Measurements from ENCODE around the gene TBL2.
A peak's percentile ranks its signal among the peaks of the same experiment; 100 is the strongest.
"Not testable (repeated sequence)": the region's sequence is repeated elsewhere in the genome, so short reads cannot be mapped to it uniquely, and the experiment has no call there.

Gene TBL2

DNA sequence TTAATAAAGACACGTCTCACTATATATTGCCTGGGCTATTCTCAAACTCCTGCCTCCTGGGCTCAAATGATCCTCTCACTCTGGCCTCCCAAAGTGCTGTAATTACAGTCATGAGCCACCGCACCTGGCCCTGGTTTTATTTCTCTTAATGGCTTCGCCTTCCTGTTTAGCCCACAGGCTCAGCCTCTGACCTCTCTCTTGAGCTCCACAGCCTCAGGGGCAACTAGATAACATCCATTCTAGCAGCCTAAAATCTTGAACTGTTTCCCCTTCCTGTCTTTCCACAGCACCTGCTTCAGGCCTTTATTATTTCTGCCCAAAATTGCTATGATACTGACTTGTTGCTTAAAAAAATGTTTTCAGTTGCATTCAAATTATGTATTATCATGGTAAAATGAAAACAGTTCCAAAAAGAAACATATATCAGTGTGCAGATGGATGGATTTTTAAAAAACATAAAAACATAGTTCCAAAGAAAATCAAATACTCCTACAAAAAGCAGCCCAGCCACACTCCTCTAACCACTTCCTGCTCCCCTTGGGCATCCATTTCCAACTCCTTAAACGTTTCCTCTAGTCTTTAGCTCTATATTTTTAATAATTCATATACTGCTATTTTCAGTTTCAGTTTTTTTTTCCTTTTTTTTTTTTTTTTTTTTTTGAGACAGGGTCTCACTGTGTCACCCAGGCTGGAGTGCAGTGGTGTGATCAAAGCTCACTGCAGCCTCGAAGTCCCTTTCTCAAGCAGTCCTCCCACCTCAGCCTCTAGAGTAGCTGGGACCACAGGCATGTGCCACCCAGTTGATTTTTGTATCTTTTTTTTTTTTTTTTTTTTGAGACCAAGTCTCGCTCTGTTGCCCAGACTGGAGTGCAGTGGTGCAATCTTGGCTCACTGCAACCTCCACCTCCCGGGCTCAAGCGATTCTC, 51.2 kb downstream of the TBL2 start:
- DNase-seq, result peak; percentile 42

GRCh38 chr7:73526158-73526494, 52.3 kb downstream of the TBL2 start:
- DNase-seq, result not testable (repeated sequence)

DNA sequence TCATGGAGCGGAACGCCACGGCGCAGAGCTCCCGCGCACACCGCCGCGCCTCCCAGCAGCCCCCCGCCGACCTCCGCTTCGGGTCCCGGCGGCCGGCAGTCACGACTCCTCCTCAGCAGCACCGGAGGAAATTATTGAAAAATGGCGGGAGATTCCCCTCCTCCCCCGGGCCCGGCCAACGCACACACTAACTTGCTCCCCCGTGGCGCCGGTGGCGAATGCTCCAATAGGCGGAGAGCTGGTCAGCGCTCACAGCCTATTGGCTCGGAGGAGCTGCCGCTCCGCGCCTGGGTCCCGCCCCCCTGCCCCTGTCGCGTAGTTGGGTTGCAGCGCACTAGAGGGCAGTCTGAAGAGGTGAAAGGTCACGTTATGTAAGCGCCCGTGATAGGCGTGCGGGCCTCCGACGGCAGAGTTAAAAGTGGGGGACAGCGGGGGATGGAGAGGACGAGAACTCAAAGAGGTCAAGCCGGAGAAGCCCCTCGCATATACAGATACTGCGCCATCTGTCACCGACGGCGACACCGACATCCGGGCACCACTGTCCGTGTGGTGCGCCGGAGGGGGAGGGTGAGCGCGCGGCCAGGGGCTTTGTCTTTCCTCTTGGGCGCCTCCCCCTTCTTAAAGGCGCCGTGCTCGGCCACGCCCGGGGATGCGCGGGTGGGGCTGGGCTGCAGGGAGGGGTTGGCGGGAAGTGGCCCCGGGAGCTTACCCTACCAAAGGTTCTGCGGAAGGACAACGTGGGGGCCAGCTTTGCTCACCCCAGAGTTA, 56.1 kb downstream of the TBL2 start, which contains the start of gene BAZ1B:
Gene BAZ1B (minus strand): TSS at position 189 of the 768 bp plus-strand sequence. CDS start 360 bp downstream, outside the sequence.
- DNase-seq, result peak; percentile 99

DNA sequence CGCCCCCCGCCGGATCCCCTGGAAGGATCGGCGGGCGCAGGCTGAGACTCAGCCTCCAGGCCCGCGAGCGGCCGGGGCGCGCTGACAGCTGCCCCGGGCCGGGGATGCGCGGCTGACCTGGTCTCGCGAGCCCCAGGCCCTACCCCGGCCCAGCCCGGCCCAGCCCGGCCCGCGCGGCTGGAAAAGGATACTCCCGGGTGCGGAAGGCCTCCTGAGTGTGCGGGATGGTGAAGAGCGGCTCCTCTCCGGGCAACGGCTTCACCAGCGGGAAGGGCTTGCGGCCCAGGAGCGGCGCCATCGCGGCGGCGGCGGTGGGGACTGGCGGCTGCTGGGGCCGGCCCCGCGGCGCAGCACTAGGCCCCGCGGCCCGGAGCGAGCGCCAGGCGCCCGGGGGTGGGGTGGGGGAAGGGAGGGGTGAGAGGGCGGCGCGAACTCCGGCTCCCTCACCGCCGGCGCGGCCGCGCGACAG, 56.7 kb downstream of the TBL2 start:
- peak; percentile 49 for DNase-seq

DNA sequence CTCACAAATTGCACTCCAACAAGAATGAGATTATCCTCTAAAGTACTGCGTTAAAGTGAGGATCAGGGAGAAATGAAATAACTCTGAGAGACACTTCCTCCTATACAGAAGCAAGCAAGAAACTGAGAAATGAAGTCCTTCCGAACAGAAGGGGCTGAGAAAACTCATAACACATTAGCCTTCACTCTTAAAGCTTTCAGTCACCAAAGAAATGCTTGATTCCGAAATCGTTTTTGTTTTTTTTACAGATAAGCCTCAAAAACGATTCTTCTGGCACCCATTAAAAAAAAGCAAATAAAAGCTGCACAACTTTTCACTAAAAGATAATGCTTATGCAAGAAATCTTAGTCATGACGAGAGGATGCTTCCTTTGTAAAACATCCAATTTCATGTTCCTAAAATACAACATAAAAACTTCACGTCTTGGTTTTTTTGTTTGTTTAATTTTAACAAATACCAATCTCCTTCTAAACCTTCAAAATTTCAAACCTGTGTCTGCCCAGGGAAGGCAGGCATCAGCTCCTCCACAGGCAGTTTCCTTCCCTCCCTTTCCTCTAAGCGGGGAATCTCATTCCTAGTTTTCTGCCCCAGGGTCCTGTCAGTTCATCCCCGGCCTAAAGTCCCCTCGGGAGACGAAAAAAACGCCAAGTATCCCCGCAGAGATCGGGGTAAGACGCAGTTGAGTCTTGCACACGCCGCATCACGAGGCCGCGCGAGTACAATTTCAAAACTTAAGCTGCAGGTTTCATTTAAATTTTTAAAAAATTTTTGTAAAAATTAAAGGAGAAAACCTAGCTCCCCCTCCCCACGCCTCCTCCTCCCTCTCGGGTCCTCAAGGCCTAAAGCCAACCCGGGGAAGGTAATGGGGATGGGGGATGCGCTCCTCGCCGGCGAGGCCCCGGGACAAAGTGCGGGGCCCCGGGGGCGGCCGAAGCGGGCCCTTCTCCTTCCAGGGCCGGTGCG, 57.4 kb downstream of the TBL2 start:
- DNase-seq, result peak; percentile 18

DNA sequence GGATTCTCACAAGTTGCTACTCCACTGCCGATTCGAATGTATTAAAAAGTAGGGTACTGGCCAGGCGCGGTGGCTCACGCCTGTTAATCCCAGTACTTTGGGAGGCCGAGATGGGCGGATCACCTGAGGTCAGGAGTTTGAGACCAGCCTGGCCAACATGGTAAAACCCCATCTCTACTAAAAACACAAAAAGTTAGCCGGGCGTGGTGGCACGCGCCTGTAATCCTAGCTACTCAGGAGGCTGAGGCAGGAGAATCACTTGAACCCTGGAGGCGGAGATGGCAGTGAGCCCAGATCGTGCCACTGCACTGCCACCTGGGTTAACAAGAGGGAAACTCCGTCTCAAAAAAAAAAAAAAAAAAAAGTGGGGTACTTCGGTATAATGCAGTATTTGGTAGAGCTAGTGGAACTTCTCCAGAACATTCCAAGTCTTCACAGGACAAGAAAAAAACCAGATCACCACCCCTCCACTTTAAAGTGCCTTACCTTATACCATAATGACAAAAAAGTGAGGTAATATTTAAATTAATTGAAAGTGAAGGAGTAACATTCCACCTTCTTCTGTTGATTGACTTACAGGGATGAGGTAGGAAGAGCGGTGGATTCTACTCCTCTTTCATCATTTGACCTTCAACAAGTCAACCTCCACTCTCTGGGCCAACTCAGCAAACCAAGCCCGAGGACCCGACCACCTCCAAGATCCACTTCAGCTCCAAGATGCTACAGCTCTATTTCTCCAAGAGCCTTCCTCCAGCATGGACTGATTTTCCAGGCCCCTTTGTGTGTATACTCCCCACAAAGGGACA, 58.3 kb downstream of the TBL2 start:
- no peak for DNase-seq

DNA sequence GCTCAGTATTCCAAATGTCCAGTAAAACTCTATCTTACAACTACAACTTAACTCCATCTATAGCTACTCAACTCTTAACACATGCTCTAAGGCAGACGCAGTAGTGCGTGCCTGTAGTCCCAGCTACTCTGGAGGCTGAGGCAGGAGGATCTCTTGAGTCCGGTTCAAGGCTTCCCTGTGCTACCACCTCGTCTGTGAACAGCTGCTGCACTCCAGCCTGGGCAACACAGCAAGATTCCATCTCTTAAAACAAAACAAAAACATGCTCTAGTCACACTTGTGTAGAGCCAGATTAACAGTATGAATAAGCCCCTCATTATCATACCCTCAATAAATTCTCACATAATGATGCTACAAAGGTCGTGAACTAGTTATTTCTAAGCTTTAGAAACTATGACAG, 59.9 kb downstream of the TBL2 start:
- DNase-seq, result no peak

Data from NCI-H1092 treated with DMSO at 0.1 percent for 48 hours (cell line).